Loucy (cell line): ENCODE data around the gene TENM3.

Experiments
- H2AFZ ChIP-seq: fragments of 200-600 bp; sonication (generic); 2 replicates; pipeline ENCODE4 v1.6.0; 2016; ENCODE audit warnings: antibody characterized with exemption, mild to moderate bottlenecking, low read length, moderate library complexity
- H3F3A ChIP-seq: fragments of 200-600 bp; 2 replicates; pipeline ENCODE4 v1.6.0; 2016; ENCODE audit warnings: antibody characterized with exemption, low read depth, mild to moderate bottlenecking
- H3K27me3 ChIP-seq: fragments of 200-600 bp; sonication (generic); 2 replicates; pipeline ENCODE4 v1.6.1; 2014; ENCODE audit warnings: low read length, mild to moderate bottlenecking; ENCODE audit not compliant: insufficient read depth, poor library complexity, severe bottlenecking
- H3K36me3 ChIP-seq: fragments of 200-600 bp; sonication (generic); 2 replicates; pipeline ENCODE4 v1.6.1; 2016; ENCODE audit warnings: low read length; ENCODE audit not compliant: insufficient read depth
- H3K4me1 ChIP-seq: fragments of 200-600 bp; sonication (generic); 2 replicates; pipeline ENCODE4 v1.5.1; 2014; ENCODE audit warnings: low read length, mild to moderate bottlenecking; ENCODE audit not compliant: insufficient read depth, poor library complexity, severe bottlenecking
- H3K4me2 ChIP-seq: fragments of 200-600 bp; sonication (generic); 2 replicates; pipeline ENCODE4 v1.6.0; 2014; ENCODE audit warnings: antibody characterized with exemption, low read length, low read depth, mild to moderate bottlenecking; ENCODE audit not compliant: poor library complexity, severe bottlenecking
- H3K4me3 ChIP-seq: fragments of 200-600 bp; sonication (generic); 2 replicates; pipeline ENCODE4 v1.5.1; 2014; ENCODE audit warnings: low read length, mild to moderate bottlenecking, mixed read lengths; ENCODE audit not compliant: poor library complexity, severe bottlenecking
- H3K79me2 ChIP-seq: fragments of 200-600 bp; sonication (generic); 2 replicates; pipeline ENCODE4 v1.6.1; 2014; ENCODE audit warnings: low read length; ENCODE audit not compliant: insufficient read depth
- H3K9ac ChIP-seq: fragments of 200-600 bp; sonication (generic); 2 replicates; pipeline ENCODE4 v1.6.0; 2014; ENCODE audit warnings: mild to moderate bottlenecking, low read depth, low read length, moderate library complexity; ENCODE audit not compliant: poor library complexity, severe bottlenecking
- H3K9me2 ChIP-seq: fragments of 200-600 bp; sonication (generic); replicated peaks from 2 replicates; pipeline ENCODE4 v1.6.1; 2016; ENCODE audit warnings: low read depth, low read length, mixed read lengths
- H3K9me3 ChIP-seq: fragments of 200-600 bp; sonication (generic); 2 replicates; pipeline ENCODE4 v1.6.1; 2014; ENCODE audit warnings: mild to moderate bottlenecking, antibody characterized with exemption, low read length, low read depth; ENCODE audit not compliant: insufficient read depth
- H4K20me1 ChIP-seq: fragments of 200-600 bp; sonication (generic); 2 replicates; pipeline ENCODE4 v1.6.0; 2014; ENCODE audit warnings: antibody characterized with exemption, low read length, mild to moderate bottlenecking; ENCODE audit not compliant: insufficient read depth, poor library complexity, severe bottlenecking
- CTCF ChIP-seq: fragments of 200-600 bp; sonication (generic); conservative IDR thresholded peaks from 2 replicates; pipeline ENCODE4 v1.5.1; 2014; ENCODE audit warnings: mild to moderate bottlenecking, antibody characterized with exemption, low read length
- EZH2phosphoT487 ChIP-seq: fragments of 200-600 bp; IDR thresholded peaks from 2 replicates; pipeline ENCODE4 v1.6.1; 2018; ENCODE audit warnings: antibody characterized with exemption, mild to moderate bottlenecking, moderate library complexity, borderline replicate concordance

The TENM3 gene

DNA sequence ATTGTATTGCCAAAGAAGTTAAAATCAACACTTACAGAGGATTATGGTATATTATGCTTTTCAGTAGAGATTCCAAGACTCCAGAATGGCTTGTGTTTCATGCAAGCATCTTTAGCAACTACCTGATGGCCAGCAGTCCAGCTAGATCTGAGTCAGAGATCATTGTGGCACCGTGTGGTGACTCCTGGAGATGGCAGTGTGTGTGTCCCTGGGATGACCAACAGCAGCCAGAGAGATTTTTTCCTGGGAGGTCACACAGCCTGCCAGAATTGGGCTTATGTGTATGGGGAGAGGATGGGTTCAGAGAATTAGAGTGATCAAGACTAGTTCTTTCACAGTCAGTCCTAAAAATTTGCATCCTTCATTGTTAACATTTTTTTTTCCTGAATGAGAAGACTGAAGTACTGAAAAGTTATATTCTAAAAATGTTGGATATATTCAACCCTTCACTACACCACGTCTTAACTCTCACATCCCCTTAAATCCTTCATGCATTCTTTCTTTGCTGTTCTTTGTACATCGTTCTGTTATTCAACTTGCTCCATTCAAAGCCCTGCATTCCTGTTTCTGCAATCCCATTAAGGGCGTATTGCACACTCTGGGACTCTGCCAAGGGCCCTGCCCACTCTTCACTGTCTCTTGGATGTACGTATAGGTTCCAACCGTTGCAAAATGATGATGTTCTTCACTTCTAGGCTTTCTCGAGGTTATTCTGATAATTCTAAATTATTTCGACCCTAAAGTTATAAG is 12.4 kb downstream of the TENM3 start:
- Histone ChIP-seq H3K9me3 (no peaks in the 10 kb centered on the region), H3K36me3 (no peaks in the 10 kb centered on the region), H2AFZ (no peak overlapping the region), H3K27me3 (no peaks in the 10 kb centered on the region), H3K4me2 (no peak overlapping the region), H3F3A (no peaks in the 10 kb centered on the region), H3K4me1 (no peaks in the 10 kb centered on the region), H3K9me2 (no peaks in the 10 kb centered on the region), H3K79me2 (no peaks in the 10 kb centered on the region), H3K9ac (no peak overlapping the region), H4K20me1 (no peaks in the 10 kb centered on the region), H3K4me3 (no peak overlapping the region)
- TF ChIP-seq EZH2phosphoT487 = no peak
- TF ChIP-seq CTCF = no peak

- TF ChIP-seq EZH2phosphoT487 (no peak), CTCF (no peak)
Observed at GRCh38 chr4:182257016-182257415, 13.8 kb downstream of the TENM3 start.

DNA sequence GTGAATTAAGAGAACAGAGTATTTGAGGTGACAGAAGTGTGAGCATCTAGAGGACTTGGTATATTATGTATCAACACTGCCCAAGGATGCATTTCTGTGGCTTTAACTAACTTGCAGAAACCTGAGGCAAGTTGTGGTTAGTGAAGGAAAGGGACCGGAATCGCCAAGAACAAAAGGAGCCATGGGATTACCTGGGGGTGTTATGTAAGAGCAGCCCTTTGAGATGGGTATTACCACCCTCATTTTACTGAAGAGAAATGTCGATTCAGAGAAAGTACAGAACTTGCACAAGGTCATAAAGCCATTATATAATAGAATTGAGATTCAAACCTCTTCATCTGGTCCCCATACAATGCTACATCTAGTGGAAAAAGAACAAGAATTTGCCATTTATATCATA is 14.3 kb downstream of the TENM3 start:
- Histone ChIP-seq H3K9me3 (peaks cover 6% of the 10 kb centered on the region; the same call in 1 of the 2 replicates), H3K4me1 (no peaks in the 10 kb centered on the region), H4K20me1 (no peaks in the 10 kb centered on the region), H3K79me2 (no peaks in the 10 kb centered on the region), H3F3A (no peaks in the 10 kb centered on the region), H2AFZ (no peak overlapping the region), H3K9ac (no peak overlapping the region), H3K27me3 (no peaks in the 10 kb centered on the region), H3K4me3 (no peak overlapping the region), H3K36me3 (no peaks in the 10 kb centered on the region), H3K9me2 (no peaks in the 10 kb centered on the region), H3K4me2 (no peak overlapping the region)
- TF ChIP-seq EZH2phosphoT487 (no peak), CTCF (no peak)

More at GRCh38 chr4:182257016-182257415, 13.8 kb downstream of the TENM3 start:
- H3F3A ChIP-seq = no peaks in the 10 kb centered on the region
- no peaks in the 10 kb centered on the region for H3K36me3 ChIP-seq
- no peaks in the 10 kb centered on the region for H3K4me1 ChIP-seq
- H3K9me3 ChIP-seq = peaks cover 6% of the 10 kb centered on the region; the same call in 1 of the 2 replicates
- no peaks in the 10 kb centered on the region for H4K20me1 ChIP-seq
- H3K27me3 ChIP-seq = no peaks in the 10 kb centered on the region
- no peaks in the 10 kb centered on the region for H3K79me2 ChIP-seq
- no peak overlapping the region for H2AFZ ChIP-seq
- no peaks in the 10 kb centered on the region for H3K9me2 ChIP-seq
- H3K4me2 ChIP-seq = no peak overlapping the region
- no peak overlapping the region for H3K4me3 ChIP-seq
- no peak overlapping the region for H3K9ac ChIP-seq
